GM18511 (cell line): ENCODE results near the gene DRD5.

Experiments
- ATAC-seq: cut with Tn5 transposase; IDR thresholded peaks from one replicate; pipeline ENCODE4 v1.9.1; 2021; ENCODE audit warnings: mild to moderate bottlenecking, moderate library complexity; ENCODE audit not compliant: unreplicated experiment

The DRD5 gene

DNA sequence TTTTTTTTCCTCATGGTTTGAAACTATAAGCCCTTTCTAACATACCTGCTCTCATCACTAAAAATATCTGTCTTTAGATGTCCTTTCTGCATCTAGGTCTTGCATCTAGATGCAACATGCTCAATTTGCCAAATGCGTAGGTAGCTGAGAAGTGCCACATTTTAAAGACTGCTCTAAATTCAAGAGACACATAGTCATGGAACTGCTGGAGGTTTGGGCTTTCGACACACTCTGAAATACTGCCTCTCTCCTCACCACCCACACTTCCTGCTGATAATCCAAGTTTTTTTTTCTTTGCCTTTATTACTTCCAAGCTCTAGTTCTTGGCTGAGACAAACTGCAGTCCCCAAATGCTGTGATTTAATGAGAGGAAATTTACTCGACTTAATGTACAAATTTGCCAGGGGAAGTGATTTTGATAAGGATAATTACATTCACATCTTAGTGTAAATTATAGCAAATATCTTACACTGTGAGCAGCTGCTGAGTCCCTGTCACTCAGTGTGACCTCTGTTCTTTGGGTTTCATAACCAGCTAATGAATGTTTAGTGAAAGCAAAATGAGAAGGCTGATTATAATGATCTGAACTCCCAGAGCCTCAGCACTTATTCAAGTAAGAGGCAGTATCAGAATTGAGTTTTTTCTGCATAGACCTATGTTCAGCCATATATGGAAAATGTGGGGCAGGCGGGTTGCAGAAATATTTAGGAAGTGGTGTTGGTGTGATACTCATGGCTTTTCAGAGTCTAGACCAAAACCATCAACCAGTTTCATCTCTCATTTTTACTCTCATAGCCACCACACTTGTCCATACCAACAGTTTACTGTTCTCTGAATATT, 31.3 kb downstream of the DRD5 start:
- peak; percentile 95 for ATAC-seq

- ATAC-seq: no peak
Observed at GRCh38 chr4:9816285-9816684, 34.9 kb downstream of the DRD5 start.

DNA sequence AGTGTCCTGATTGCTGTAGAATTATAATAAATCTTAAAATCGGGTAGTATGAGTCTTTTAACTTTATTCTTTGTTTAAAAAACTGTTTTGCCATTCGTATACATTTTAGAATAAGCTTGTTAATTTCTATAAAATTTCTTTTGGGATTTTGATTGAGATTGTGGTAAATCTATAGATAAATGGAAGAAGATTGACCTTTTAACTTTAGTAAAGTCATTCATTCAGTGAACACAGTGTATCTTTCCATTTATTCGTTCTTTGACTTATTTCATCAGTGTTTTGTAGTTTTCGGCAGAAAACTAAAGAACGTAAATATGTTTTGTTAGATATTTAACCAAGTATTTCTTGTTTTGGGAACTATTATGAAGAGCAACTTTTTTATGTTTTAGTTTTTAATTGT, 38.9 kb downstream of the DRD5 start:
- no peak for ATAC-seq

DNA sequence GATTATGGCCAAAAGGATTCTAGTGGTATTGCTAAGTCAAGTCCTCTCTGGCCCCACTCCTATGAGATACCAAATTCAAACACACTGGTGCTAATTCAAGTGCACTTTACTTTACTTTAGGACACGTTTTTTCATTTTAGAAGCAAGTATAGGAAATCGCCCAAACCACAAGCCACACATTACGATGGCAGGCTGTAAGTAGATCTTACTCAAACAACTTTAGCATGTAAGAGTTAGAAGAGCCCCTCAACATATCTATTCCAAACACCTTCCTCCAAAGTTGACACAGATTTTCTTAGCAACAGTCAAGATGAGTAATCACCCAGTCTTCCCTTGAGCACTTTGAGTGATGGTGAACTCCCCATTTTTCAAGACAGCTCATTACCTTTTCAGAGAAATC, 43.6 kb downstream of the DRD5 start:
- ATAC-seq: peak; percentile 80

DNA sequence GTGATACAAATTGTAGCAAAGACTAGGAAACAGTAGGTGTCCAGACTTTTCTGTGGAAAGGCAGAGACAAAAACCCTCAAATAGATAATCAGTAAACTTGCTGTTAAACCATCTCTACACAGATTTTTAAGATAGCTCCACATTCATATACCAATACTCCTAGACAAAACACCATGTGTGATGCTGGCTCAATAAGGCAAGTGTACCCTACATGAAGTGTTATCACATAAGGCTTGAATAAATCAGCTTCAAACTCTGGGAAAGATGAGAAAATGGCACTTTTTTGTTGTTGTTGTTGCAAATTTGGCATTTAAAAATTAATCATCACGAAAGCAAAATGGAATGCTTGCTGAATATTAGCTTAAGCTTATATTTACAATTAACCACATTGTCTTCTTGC, 45.1 kb downstream of the DRD5 start:
- ATAC-seq: no peak

DNA sequence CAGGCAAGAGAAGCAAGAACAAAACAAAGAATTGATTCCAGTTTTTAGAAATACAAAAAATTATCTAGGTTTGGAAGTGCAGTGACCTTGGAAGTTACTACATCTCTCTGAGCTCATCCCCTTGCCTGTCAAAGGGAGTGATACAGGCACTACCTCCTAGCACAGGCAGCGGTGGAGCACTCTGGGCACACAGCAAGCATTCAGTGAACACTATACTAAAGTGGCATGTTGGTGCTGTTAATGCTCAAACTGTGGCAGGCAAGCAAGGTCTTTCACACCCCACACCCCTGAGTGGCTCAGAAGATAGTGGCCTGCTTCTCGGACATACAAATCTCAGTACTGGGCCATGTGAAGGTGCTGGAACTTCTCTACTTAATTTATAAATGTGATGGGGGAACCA, 51.2 kb downstream of the DRD5 start:
- ATAC-seq: no peak

- no peak for ATAC-seq
Observed at GRCh38 chr4:9833421-9833820, 52.0 kb downstream of the DRD5 start.
